Uterus (tissue), 4 donors: ENCODE data around the gene KRTAP2-3. TPM values are rescaled to one million over a fixed set of nuclear protein-coding genes. Genes with fewer than 3 reads are reported as not detected.
"Not testable (repeated sequence)": the region's sequence is repeated elsewhere in the genome, so short reads cannot be mapped to it uniquely, and the experiment has no call there.

Experiments
- DNase-seq, 2 donors: peaks; one replicate each; pipeline ENCODE4 v3.0.0-alpha.2; 2019 to 2020
- H3K27ac ChIP-seq, 2 donors: fragments of 200-600 bp; sonication (generic); 1 replicate in 1 of 2; 2 replicates in 1 of 2; pipeline ENCODE4 v1.5.1; 2016 to 2018
- H3K27me3 ChIP-seq, 2 donors: fragments of 200-600 bp; sonication (generic); one replicate each; pipeline ENCODE4 v1.5.1; 2018 to 2019; ENCODE audit warnings: control low read depth in 1 of 2
- H3K36me3 ChIP-seq, 2 donors: fragments of 200-600 bp; sonication (generic); one replicate each; pipeline ENCODE4 v1.5.1; 2019; ENCODE audit warnings: control low read depth in 1 of 2
- H3K4me1 ChIP-seq, 2 donors: fragments of 200-600 bp; sonication (generic); one replicate each; pipeline ENCODE4 v1.5.1; 2018 to 2019; ENCODE audit warnings: control low read depth in 1 of 2
- H3K4me3 ChIP-seq, 2 donors: fragments of 200-600 bp; sonication (generic); 1 replicate in 1 of 2; 2 replicates in 1 of 2; pipeline ENCODE4 v1.5.1; 2018 to 2019; ENCODE audit warnings: mild to moderate bottlenecking in 1 of 2
- H3K9me3 ChIP-seq, 2 donors: fragments of 200-600 bp; sonication (generic); one replicate each; pipeline ENCODE4 v1.5.1; 2019; ENCODE audit warnings: control low read depth in 1 of 2
- CTCF ChIP-seq, 4 experiments: fragments of 200-600 bp in 2 of 4; fragments of 450-650 bp in 2 of 4; sonication (generic) in 2 of 4; IDR thresholded peaks; one replicate each; pipeline ENCODE4 v1.5.1; 2016 to 2019; ENCODE audit warnings: antibody characterized with exemption in 4 of 4, mild to moderate bottlenecking in 2 of 4, moderate library complexity in 1 of 4
- POLR2A ChIP-seq, 2 donors: fragments of 450-650 bp; IDR thresholded peaks; one replicate each; pipeline ENCODE4 v1.6.1; 2016; ENCODE audit warnings: antibody characterized with exemption in 2 of 2, mild to moderate bottlenecking in 1 of 2, moderate library complexity in 1 of 2
- intact Hi-C: fragments of 100-400 bp; cut with DNase I; formaldehyde crosslinking; loops from one replicate; pipeline ENCODE4 v1.15.1; 2023; ENCODE audit warnings: low total_unique reads
- total RNA-seq, 4 donors: library from RNA; depleted of rRNA in 3 of 4; stranded (reverse); fragments of >200 nt in 3 of 4; gene quantifications; one replicate each; pipeline versions ENCODE4 v1.1.0 to v1.2.4, GENCODE V29; 2014 to 2023
- donor health status: DM: yes; HTN: yes; CAD: no.

The KRTAP2-3 gene, protein sequence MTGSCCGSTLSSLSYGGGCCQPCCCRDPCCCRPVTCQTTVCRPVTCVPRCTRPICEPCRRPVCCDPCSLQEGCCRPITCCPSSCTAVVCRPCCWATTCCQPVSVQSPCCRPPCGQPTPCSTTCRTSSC
- total RNA-seq: not detected

- Histone ChIP-seq H3K27me3 (no peaks in the 10 kb centered on the region), H3K4me3 (no peak within 1 kb of the TSS), H3K36me3 (no peaks in the 10 kb centered on the region), H3K27ac (peak within 1 kb of the TSS in 1 of 2 donors; percentile 67), H3K4me1 (peaks cover 0 to 8% of the 10 kb centered on the region in 2 donors), H3K9me3 (no peaks in the 10 kb centered on the region)
- intact Hi-C loops: no loop called here
- TF ChIP-seq CTCF (IDR thresholded peaks at IDR 0.05): no peak
- no peak for TF ChIP-seq POLR2A (IDR thresholded peaks at IDR 0.05)
- no peak for DNase-seq
These were observed at the start of gene KRTAP2-3 for GRCh38 chr17:41060052-41060604. Gene KRTAP2-3, minus strand, starts transcription at chr17:41060114. Its CDS starts 64 bp downstream, at chr17:41060050.

DNA sequence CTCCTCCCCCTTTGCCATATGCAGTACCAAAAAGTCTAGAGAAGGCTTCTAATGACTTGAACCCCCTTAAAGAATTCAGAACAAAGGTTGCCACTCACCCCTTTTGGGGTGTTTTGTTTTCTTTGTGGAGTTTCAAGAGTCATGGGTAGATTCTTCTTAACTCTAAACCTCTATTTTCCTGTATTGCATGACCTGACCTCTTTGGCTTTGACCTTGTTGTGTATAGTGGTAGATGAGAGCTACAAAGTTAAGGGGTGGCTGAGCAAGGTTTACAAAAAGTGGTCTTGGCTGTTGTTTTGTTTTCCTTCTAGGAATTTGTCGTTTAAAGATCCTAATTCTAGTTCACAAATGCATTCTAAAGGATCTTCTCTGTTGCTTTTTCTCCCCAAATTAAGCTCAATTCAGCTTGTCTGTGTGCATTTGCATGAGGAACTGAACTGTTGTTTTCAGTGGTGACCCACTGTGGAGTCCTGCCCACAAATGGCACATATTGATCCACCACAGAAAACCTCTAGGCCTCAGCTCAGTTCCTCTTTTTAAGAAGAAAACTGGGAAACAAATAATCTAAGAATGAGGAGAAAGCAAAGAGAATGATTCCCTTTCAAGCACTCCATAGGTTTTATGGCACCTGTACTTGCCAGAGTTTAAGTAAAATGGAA is 48.9 kb upstream of the KRTAP2-3 start:
- intact Hi-C loops, H3K4me3 ChIP-seq, H3K27me3 ChIP-seq, H3K9me3 ChIP-seq, H3K4me1 ChIP-seq, H3K27ac ChIP-seq, DNase-seq, H3K36me3 ChIP-seq: not testable (repeated sequence)

- no peaks in the 10 kb centered on the region for H3K9me3 ChIP-seq
- no peaks in the 10 kb centered on the region for H3K36me3 ChIP-seq
- TF ChIP-seq POLR2A (IDR thresholded peaks at IDR 0.05) (no peak), CTCF (IDR thresholded peaks at IDR 0.05) (no peak)
- H3K27me3 ChIP-seq: no peaks in the 10 kb centered on the region
- no peak for DNase-seq
- no peaks in the 10 kb centered on the region for H3K4me1 ChIP-seq
- intact Hi-C loops: no loop called here
- no peak overlapping the region for H3K4me3 ChIP-seq
- no peak overlapping the region for H3K27ac ChIP-seq
These were observed 48.1 kb upstream of the KRTAP2-3 start for GRCh38 chr17:41107941-41108450.

GRCh38 chr17:41105347-41105746 is 45.4 kb upstream of the KRTAP2-3 start, which contains the start of gene KRTAP4-9:
Gene KRTAP4-9, plus strand, starts transcription at chr17:41105389. Its CDS starts 0 bp downstream, at chr17:41105389.
- DNase-seq, H3K27me3 ChIP-seq, H3K36me3 ChIP-seq, intact Hi-C loops, H3K4me3 ChIP-seq, H3K27ac ChIP-seq, H3K4me1 ChIP-seq, H3K9me3 ChIP-seq: not testable (repeated sequence)

- H3K36me3 ChIP-seq, H3K4me3 ChIP-seq, intact Hi-C loops: not testable (repeated sequence)
These were observed 44.6 kb upstream of the KRTAP2-3 start for GRCh38 chr17:41104386-41105038.

GRCh38 chr17:41103896-41104295 is 44.0 kb upstream of the KRTAP2-3 start:
- no peaks in the 10 kb centered on the region for H3K9me3 ChIP-seq
- H3K36me3 ChIP-seq: no peaks in the 10 kb centered on the region
- H3K27ac ChIP-seq: no peak overlapping the region
- no peak for DNase-seq
- no peaks in the 10 kb centered on the region for H3K4me1 ChIP-seq
- TF ChIP-seq CTCF (IDR thresholded peaks at IDR 0.05): no peak
- TF ChIP-seq POLR2A (IDR thresholded peaks at IDR 0.05): no peak
- no peaks in the 10 kb centered on the region for H3K27me3 ChIP-seq
- intact Hi-C loops: no loop called here
- H3K4me3 ChIP-seq: no peak overlapping the region

More at GRCh38 chr17:41104386-41105038, 44.6 kb upstream of the KRTAP2-3 start:
- not testable (repeated sequence) for H3K27me3 ChIP-seq, DNase-seq, H3K9me3 ChIP-seq, H3K27ac ChIP-seq, H3K4me1 ChIP-seq
